Measurements from ENCODE around the gene COX20.

DNA sequence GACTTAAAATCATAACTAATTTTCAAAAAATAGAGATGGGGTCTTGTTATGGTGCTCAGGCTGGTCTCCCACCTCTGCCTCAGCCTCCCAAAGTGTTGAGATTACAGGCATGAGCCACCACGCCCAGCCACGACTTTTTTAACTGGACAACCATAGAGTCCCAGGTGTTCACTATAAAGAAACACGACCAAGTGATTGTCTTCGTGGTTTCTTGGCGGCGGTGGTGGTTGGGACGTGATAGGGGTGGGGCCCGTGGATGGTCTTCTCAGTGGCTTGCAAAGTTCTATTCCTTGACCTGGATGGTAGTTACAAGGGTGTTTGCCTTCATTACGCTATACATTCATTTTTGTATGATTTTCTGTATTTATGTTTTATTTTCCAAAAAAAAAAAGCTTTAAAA is 34.6 kb upstream of the COX20 start:
- TF ChIP-seq, protein P1, sequence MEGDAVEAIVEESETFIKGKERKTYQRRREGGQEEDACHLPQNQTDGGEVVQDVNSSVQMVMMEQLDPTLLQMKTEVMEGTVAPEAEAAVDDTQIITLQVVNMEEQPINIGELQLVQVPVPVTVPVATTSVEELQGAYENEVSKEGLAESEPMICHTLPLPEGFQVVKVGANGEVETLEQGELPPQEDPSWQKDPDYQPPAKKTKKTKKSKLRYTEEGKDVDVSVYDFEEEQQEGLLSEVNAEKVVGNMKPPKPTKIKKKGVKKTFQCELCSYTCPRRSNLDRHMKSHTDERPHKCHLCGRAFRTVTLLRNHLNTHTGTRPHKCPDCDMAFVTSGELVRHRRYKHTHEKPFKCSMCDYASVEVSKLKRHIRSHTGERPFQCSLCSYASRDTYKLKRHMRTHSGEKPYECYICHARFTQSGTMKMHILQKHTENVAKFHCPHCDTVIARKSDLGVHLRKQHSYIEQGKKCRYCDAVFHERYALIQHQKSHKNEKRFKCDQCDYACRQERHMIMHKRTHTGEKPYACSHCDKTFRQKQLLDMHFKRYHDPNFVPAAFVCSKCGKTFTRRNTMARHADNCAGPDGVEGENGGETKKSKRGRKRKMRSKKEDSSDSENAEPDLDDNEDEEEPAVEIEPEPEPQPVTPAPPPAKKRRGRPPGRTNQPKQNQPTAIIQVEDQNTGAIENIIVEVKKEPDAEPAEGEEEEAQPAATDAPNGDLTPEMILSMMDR (conservative IDR thresholded peaks at IDR 0.05 in 1 of 2, IDR thresholded peaks at IDR 0.05 in 1 of 2; ENCODE audit: extremely low read depth in 1 of 2, insufficient read depth in 1 of 2, low read depth in 1 of 2, low read length in 2 of 2), result no peak
- TF ChIP-seq EZH2 (IDR thresholded peaks at IDR 0.05; ENCODE audit: borderline replicate concordance, low read length), result no peak
